ENCODE data around the gene THRAP3.

The THRAP3 gene

GRCh38 chr1:36349241-36349671 lies 125.0 kb downstream of the THRAP3 start:
- no peak for DNase-seq (ENCODE audit: low read depth)
- no peak overlapping the region for H3K4me3 ChIP-seq (ENCODE audit: low read depth, low read length)
- TF ChIP-seq, protein P1, sequence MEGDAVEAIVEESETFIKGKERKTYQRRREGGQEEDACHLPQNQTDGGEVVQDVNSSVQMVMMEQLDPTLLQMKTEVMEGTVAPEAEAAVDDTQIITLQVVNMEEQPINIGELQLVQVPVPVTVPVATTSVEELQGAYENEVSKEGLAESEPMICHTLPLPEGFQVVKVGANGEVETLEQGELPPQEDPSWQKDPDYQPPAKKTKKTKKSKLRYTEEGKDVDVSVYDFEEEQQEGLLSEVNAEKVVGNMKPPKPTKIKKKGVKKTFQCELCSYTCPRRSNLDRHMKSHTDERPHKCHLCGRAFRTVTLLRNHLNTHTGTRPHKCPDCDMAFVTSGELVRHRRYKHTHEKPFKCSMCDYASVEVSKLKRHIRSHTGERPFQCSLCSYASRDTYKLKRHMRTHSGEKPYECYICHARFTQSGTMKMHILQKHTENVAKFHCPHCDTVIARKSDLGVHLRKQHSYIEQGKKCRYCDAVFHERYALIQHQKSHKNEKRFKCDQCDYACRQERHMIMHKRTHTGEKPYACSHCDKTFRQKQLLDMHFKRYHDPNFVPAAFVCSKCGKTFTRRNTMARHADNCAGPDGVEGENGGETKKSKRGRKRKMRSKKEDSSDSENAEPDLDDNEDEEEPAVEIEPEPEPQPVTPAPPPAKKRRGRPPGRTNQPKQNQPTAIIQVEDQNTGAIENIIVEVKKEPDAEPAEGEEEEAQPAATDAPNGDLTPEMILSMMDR (IDR thresholded peaks at IDR 0.05; ENCODE audit: control insufficient read depth, extremely low read depth, insufficient read depth), result no peak

- no peak for DNase-seq (ENCODE audit: low read depth)
Observed at GRCh38 chr1:36349839-36350238, 125.6 kb downstream of the THRAP3 start.

DNA sequence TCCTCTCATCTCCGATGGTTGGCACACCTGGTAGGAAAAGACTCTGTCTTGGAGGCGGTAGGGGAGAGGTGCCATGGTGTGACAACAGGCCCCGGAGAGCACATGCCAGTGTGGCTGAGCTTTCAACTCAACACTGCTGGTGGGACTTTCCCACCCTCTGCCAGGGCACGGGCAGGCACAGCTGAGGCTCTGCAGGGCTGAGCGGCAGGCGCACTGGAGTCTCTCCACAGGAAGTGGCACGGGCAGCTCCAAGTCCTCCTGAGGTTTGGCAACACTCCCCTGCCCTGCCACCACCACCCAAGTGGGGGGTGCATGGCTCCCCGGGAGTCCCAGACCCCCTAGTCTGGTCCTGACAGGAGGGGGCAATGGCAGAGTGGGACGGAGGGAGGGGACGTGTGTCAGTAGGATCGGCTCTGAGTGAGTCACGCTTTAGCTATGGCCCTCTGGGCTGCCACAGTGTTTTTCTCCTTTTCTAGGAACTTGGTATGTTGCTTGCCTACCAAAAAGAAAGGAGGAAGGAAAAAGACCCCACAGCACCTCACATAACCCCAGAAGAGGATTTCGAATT lies 126.5 kb downstream of the THRAP3 start:
- TF ChIP-seq, protein P1 (IDR thresholded peaks at IDR 0.05; ENCODE audit: control insufficient read depth, extremely low read depth, insufficient read depth), result no peak
- no peak for DNase-seq (ENCODE audit: low read depth)
- H3K4me3 ChIP-seq (ENCODE audit: low read depth, low read length), result no peak overlapping the region

More at GRCh38 chr1:36349839-36350238, 125.6 kb downstream of the THRAP3 start:
- TF ChIP-seq, protein P1 (IDR thresholded peaks at IDR 0.05; ENCODE audit: control insufficient read depth, extremely low read depth, insufficient read depth), result no peak
- H3K4me3 ChIP-seq (ENCODE audit: low read depth, low read length), result no peak overlapping the region

DNA sequence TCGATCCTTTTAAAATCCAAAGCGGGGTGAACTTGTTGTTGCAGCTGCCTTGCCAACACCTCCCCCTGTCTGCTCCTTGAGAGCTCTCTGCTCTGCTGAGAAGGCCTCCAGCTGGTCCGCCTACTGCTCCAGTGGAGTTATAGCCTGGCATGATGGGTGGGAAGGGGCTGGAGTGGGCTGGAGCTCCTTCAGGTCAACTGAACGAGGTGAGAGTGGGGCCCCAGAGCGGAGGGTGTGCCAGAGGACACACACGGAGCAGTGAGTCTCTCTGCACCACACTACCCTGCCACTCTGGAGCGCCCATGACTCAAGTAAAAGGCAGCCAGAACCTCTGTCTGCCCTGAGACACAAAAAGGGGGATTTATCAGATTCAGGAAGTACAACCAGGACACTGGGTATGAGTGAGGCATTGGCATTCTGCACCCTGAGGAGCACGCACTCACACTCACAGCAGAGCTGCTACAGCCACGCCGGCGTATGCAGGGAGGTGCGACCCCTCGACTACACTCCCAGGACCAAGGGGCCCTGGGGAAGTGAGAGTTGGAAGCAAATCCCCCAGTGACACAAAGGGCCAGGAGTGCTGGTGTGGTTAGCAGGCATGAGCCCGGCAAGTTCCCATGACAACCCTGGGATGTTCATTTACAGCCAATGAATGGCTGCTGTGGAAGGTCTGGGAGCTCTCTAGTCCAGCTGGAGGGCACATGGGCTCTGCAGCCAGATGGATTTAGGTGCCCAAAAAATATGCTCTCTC lies 127.2 kb downstream of the THRAP3 start:
- DNase-seq (ENCODE audit: low read depth), result no peak
- TF ChIP-seq, protein P1 (IDR thresholded peaks at IDR 0.05; ENCODE audit: control insufficient read depth, extremely low read depth, insufficient read depth), result no peak
- no peak overlapping the region for H3K4me3 ChIP-seq (ENCODE audit: low read depth, low read length)

DNA sequence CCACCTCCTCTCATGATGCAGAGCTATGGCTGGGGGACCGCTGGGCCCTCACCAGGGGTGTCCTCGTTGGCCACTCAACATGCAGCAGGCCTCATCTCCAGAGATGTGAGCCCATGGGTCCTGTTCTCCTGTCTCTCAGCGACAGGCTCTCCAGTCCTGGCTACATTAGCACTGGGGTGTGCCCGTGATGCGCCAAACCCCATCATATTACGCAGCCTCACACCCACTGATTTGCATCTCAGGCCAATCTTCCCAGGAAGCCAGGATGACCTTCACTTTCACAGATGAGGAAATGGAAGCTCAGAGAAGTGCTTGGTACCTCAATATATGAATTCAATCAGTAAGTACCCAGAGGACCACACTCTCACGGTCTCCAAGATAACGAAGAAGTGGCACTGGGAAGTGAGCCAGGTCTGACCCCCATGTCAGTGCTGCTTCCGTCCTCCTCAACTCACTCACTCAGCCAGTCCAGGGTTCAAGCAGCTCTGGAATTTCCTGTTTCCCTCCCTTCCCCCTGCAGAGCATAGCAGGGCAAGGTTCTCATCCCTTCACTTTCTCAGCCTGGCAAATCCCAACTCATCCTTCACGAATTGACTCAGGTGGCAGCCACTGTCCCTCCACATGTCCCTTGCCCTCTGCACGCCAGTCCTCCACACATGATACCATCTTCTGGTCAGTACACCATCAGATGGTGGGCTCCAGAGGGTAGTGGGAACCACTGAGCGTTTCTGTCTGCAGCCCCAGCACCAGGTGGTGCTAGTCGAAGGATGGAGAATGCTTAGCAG lies 128.1 kb downstream of the THRAP3 start:
- DNase-seq (ENCODE audit: low read depth), result no peak
- TF ChIP-seq, protein P1 (IDR thresholded peaks at IDR 0.05; ENCODE audit: control insufficient read depth, extremely low read depth, insufficient read depth), result no peak
- H3K4me3 ChIP-seq (ENCODE audit: low read depth, low read length), result no peak overlapping the region

DNA sequence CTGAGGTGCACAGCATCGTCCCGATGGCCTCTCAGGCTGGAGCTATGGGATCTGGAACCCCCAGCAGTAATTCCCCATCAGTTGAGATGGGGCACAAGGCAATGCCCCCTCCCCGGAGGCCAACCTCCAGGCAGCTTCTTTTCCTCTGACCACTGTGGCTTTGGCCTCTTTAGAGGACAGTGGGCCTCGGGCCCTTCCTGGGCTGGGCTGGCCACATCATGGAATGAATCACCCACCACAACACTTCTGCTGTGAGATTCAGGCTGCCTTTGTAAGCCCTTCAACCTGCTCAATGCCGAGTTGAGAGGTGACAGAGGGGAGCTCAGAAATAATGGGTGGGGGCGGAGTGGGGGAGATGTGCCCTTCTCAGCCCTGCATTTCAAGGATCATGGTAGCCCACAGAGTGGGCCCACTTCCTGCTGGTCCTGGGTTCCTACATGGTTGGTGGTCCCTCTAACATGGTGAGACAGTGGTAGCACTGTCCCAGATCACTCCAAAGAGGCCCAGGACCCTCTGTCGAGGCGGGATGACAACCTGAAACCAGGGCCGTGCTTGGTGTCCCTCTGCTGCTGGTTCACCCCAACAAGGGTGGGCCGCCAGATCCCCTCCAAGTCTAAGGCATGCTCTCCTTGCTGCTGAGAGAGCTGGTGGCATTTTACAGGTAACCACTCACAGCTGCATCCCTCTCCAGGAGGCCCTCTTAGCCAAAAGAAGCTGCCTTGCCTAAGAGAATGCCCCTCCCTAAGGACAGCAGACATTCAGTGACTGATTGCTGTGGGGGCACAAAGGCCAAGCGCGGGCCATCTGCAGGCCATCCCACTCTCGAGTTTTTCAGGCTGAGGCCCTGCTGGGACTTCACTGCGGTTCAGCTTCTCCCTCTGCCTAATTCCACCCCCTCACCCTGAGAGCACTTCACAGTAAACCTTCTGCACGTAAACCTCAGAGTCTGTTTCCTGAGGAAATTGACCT lies 129.0 kb downstream of the THRAP3 start:
- H3K4me3 ChIP-seq (ENCODE audit: low read depth, low read length), result no peak overlapping the region
- TF ChIP-seq, protein P1 (IDR thresholded peaks at IDR 0.05; ENCODE audit: control insufficient read depth, extremely low read depth, insufficient read depth), result no peak
- no peak for DNase-seq (ENCODE audit: low read depth)

Measured in LNCaP clone FGC (cell line).